ENCODE data around the gene ADGRD2.

ADGRD2 gene

DNA sequence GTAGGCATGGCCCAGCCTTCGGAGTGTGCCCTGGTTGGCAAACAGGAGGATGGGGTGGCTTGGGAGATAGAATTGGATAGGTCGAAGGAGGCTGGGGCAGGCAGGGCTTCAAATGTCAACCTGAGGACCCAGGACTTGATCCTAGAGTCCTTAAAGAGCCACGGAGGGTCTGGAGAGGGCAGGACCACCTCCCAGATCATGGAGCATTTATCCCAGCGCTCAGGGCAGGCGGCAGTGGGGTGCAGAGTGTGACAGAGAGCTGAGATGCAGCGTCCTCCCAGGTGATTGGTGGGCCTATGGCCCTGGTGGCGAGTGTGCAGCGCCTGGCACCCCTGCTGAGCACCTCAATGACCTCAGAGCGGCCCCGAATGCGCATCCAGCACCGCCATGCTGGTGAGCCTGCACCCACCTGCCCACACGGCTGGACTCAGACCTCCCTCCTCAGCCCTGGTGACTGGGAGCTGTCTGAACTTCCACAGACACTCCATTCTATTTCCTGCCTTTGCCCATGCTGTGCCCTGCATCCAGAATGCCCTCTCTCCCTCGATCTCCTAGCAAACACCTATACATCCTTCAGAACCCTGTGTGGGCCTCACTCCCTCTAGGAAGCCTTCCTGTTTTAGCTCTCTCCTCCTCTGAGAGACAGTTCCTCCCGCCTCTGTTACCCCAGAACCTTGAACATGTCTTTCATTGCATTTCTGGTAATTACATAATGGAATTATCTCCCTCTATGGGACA is 6.3 kb downstream of the ADGRD2 start:
- no peak for DNase-seq (ENCODE audit: low spot score)

DNA sequence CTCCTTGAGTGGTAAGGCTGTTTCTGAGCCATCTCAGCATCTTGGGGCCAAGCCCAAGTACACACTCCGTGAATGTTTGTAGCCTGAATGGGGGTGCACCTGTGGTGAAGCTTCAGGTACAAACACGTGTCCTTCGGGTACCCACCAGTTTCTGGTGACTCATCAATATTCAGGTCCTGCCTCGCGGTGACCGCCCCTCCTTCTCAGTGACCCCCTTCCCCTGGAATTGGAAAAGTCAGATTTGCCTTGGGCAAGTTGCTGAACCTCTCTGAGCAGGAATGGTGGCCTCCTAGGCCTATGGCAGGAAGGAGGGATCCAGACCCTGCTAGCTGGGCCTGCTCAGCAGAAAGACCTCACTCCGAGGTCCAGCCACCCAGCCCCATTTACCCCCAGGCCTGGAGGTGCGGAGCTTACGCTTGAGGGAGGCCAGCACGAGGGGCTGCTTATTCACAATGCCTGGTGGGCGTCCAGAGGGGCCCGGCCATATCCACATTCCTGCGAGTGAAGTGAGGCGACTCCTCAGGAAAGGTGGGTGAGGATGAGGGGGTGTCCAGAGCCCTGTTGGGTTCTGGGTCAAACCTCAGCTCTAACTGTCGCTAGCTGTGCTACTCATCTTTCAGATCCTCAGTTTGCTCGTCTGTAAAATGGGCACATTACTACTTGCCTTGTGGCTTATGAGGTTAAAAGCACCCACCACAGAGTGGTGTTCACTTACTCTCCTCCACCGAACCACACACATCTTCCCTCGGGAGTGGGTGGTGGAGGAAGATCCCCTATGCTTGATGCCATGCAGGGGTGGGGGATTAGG is 7.0 kb downstream of the ADGRD2 start:
- DNase-seq (ENCODE audit: low spot score): no peak

DNA sequence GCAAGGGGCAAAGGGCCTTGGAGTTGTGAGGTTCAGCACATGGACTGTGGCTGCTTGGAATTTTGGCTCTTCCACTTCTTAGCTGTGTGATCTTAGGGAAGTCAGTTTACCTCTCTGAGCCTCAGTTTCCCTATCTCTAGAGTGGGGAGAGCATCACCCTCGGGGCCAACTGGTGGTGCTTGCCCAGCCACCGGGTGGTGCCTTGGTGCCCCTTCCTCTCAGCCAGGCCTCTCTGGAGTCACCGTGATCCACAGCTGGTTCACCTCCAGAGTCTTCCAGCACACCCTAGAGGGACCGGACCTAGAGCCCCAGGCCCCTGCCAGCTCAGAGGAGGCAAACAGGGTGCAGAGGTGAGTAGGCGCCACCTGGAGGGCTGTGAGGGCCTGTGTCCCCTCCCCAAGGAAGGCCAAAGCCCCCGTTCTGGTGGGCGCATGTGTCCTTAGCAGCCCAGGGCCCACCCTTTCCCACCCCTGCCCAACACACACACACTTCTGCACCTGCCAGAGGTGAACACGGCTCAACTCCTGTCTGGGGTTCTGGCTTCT is 7.7 kb downstream of the ADGRD2 start:
- no peak for DNase-seq (ENCODE audit: low spot score)

DNA sequence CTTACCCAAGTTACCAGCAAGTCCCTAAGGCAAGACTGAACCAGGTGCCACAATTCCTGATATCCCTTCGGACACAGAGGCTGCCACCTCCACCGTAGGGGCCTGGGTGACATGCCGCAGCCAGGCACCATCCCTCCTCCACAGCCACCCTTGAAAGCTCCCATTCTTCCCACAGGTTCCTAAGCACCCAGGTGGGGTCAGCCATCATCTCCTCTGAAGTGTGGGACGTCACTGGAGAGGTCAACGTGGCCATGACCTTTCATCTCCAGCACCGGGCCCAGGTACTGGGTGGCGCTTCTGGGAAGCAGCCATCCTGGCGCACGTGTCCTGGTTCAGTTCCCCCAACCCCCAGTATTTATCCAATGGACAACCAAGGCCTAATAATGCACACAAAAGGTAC is 8.2 kb downstream of the ADGRD2 start:
- no peak for DNase-seq (ENCODE audit: low spot score)

DNA sequence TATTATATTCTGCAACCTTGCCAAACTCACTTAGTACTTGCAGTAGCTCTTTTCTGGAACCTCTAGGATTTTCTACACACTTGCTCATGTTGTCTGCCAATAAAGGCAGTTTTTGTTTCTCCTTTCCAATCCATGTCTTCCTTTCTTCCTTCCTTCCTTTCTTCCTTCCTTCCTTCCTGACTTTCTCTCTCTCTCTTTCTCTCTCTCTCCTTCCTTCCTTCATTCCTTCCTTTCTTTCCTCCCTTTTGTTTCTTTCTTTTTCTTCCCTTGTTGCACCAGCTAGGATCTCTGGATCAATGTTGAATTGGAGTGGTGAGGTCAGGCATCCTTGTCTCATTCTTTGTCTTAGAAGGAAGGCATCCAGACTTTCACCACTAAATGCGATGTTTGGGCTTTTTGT is 12.5 kb downstream of the ADGRD2 start:
- no peak for DNase-seq (ENCODE audit: low spot score)

DNA sequence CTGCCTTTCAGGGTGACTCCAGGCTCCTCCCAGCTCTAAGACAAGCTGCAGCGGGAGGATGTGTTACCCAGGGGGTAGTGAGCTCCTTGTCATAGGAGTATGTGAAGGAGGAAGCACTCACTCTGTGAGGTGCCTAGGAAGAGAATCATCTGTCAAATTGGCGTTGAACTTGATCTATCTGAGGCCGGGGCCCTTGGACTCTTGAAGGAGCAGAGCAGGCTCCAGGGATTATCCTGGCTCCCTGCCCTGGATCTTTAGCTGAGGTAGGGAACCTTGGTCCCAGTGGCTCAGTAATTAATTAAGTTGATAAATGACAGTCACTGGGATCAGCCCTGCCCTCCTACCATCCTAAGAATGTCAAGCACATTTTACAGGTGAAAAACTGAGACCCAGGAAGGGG is 15.5 kb downstream of the ADGRD2 start:
- DNase-seq (ENCODE audit: low spot score): no peak

DNA sequence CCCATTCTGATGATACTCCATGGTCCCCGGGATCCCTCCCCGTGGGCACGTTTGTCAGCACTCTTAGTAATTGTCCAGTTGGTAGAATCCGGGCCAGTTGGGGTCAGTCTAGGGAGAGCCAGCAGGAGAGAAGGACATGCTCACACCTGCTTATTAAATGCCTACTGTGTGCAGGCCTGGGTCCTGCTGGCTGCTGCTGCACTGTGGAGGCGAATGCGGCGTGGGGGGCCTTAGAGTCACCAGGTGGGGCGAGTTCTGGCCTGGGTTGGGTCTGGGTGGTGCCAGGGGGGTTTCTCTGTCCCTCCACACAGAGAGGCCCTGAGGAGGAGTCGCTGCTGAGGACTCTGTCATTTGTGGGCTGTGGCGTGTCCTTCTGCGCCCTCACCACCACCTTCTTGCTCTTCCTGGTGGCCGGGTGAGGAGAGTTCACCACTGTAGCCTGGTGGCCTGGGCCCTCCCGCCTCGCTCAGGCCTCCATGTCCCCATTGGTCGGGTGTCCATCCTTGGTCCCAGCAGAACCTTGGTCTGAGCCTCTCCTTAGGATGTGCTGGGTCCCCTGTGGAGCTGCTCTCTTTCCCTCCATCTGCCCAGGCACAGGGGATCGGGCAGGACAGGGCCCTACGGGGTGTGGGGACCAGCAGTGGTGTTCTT is 17.3 kb downstream of the ADGRD2 start:
- DNase-seq (ENCODE audit: low spot score): no peak

DNA sequence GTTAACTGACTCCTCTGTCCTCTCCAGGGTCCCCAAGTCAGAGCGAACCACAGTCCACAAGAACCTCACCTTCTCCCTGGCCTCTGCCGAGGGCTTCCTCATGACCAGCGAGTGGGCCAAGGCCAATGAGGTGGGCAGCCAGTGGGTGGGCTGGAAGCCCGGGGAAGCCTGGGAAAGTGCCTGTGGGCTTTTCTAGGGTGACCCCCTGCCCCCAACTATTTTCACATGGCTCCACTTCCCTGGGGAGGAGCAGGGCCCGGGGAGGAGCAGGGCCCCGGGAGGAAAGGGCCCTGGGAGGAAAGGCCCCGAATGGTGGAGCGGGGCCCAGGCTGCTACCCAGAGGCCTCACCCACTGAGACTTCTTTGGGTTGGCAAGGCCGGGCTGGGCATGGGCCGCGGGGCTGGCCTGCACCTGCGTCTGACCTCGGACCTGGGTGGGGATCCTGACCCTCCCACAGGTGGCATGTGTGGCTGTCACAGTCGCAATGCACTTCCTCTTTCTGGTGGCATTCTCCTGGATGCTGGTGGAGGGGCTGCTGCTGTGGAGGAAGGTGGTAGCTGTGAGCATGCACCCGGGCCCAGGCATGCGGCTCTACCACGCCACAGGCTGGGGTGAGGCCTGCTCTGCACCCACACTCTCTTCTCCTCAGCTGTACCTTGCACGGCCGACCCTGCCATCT is 17.9 kb downstream of the ADGRD2 start:
- no peak for DNase-seq (ENCODE audit: low spot score)

DNA sequence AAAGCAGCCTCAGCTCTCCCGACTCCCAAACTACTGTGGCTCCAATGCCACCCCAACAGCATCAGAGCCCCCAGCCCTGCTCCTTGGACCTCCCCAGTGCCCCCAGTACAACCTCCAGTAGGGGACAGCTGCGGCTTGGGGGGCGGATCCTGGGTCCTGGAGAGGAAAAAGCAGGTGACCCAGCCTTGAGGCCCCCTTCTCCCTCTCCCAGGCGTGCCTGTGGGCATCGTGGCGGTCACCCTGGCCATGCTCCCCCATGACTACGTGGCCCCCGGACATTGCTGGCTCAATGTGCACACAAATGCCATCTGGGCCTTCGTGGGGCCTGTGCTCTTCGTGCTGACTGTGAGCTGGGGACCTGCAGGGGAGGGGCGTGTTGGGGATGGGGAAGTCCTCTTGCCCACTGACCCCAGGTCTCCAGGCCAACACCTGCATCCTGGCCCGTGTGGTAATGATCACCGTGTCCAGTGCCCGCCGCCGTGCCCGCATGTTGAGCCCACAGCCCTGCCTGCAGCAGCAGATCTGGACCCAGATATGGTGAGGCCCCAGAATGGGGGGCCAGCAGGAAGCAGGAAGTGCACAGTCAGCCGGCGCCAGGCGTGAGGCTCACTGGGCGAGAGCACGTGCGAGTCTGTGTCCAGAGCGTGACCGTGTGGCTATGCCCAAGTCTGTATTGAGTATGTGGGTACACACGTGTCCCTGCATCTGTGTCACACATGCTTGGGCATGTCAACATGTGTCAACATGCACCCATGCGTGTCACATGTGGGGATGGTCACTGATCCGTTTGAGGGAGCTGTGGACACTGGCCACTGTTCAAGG is 19.0 kb downstream of the ADGRD2 start:
- no peak for DNase-seq (ENCODE audit: low spot score)

DNA sequence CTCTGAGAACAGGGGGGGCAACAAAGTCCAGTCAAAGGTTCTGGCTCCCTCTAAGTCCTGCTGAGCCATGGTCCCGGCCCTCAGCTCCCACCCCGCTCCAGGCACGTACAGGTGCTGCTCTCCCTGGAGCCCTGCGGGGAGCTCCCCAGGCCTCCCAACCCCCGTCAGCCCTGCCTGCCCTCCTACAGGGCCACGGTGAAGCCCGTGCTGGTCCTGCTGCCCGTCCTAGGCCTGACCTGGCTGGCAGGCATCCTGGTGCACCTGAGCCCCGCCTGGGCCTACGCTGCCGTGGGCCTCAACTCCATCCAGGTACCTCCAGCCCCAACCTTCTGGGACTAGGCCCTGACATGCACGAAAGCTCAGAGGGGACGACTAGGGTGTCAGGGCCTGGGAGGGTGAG is 20.1 kb downstream of the ADGRD2 start:
- no peak for DNase-seq (ENCODE audit: low spot score)

DNA sequence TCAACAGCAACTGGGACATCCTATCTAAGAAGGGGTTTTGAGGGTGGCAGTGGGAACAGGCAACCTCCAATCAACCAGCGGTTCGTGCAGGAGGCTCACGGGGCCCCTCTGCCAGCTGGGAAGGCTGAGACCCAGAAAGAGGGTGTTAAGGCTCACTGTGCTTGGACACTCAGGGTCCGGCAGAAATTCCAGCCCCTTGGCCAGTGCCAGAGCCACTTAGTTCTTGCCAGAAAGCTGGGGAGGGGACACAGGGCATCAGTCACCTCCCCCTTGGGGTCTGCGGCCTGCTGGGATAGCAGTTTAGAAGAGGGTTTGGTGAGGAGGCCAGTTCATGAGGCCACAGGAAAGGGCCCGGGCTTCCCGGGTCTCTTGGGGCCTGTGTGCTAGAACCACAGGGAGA is 20.5 kb downstream of the ADGRD2 start:
- no peak for DNase-seq (ENCODE audit: low spot score)

DNA sequence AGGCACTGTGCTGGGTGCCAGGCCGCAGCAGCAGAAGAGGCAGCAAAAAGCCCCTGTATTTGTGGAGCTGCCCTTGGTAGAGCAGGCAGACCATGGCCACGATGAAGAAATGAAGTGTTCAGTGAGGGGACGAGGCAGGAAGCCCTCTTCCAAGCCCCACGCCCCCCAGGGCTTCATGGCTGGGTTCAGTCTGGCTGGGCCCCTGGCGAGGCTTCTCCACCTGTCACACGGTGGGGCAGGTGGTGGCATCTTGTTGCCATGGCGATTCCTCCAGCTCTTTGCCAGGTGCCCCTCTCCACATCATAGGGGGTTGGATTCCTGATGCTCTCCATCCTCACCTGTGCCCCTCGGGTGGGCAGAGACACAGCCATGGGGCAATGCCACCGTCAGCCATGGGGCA is 21.5 kb downstream of the ADGRD2 start:
- DNase-seq (ENCODE audit: low spot score): no peak

DNA sequence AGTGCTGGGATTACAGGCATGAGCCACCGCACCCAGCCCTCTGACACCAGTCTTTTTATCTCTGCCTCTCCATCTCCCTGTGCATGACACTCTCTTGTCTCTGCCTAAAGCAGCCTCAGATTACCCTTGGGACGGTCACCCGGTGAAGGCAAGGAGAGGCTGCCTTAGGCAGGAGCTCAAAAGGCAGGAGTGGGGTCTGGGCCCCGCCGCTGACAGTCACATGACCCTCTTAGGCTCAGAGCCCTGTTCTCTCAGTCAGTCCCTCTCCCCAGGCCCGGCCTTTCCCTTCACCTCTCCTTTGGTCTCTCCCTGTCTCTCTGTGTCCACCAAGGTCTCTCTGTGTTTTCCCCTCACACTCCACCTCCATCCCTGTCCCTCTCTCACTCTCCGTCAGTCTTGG is 22.5 kb downstream of the ADGRD2 start:
- no peak for DNase-seq (ENCODE audit: low spot score)

DNA sequence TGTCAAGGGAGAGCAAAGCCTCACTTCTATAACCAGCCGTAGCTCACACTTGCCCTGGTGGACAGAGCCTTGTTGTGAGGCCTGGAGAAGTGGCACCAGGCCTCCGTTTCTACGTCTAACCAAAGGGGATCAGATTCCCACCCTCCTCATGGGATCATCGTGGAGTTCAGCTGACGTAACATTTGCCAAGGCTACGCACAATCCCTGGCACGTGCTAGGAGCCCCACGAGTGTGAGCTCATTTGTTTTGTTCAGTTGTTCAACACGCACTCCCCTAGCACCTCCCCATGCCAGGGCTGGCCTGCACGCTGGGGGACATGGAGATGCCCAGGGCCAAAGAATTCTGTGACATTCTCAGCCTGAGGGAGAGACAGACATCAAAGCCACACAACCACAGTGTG is 23.1 kb downstream of the ADGRD2 start:
- no peak for DNase-seq (ENCODE audit: low spot score)

DNA sequence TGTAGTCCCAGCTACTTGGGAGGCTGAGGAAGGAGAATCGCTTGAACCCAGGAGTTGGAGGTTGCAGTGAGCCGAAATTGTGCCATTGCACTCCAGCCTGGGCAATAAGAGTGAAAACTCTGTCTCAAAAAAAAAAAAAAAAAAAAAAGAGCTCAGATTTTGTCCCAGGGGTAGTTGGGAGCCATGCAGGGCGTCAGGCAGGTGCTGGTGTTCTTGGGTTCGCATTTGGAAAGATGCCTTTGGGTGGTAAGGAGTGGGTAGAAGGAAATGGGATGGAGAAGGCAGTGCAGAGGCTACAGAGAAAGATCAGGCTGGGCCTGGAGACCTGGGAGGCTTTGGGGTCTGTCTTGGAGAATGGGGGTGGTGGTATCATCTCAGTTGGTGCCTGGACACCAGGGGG is 23.9 kb downstream of the ADGRD2 start:
- no peak for DNase-seq (ENCODE audit: low spot score)

DNA sequence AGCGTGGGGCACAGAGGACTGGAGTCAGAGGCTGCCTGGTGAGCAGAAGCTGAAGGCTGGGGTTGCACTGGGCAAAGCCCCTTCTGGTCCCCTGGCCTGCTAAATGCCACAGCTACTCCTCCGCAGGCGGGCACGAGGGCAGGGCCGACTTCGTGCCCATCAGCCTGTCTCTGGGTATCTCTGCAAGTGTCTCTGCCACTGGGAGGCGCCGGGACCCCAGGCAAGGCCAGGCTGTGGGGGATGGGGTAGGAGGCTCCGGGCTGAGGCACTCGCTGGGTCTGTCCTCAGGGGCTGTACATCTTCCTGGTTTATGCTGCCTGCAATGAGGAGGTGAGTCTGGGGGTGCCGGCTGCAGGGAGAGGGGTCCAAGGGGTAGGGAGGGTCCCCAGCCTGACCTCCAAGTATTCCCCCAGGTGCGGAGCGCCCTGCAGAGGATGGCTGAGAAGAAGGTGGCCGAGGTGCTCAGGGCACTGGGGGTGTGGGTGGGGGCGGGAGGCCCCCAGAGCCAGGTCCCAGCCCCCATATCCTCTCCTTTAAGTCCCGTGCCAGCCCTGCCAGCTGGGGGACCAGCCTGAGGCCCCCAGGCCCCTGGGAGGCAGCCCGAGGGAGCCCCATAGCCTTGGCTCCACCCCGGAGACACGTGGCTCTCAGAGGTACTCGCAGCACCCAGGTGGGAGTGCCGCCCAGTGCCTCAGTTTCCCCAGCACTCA is 25.1 kb downstream of the ADGRD2 start:
- peak; percentile 79 for DNase-seq (ENCODE audit: low spot score)

DNA sequence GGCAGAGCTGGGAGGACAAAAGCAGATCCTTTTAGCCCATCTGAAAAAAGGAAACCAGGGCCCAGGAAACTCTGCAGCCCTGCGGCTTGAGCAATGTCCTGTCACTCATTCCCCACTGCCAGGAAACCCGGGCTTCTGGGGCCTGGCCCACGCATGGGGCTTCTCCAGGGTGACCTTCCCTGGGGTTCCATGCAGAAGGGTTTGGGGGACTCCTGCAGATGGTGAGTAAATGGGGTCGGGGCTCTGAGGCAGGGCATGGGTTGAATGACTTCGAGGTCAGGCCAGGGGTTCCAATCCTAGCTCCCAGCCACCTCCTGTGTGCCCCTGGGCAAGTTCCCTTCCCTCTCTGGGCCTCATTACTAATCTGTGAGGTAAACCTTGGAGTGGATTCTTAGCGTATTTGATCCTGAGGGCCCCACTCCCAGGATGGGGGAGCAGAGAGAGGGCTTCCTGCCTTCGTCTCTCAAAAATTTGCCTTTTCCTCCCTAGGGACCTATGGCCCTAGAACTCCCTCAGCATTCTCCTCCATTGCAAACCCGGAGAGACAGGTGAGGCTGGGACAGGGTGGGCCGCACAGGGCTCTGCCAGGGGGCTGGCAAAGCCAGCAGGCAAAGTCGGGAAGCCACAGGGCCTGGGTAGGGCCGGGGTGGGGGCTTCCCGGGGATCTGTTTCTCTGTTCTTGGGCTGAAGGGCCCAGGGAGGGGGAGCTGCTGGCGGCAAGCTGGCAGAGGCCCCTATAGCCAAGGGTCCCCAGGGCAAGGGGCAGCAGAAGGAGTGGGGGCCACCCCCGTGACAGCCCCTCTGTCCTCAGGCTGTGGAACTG is 25.8 kb downstream of the ADGRD2 start:
- no peak for DNase-seq (ENCODE audit: low spot score)

DNA sequence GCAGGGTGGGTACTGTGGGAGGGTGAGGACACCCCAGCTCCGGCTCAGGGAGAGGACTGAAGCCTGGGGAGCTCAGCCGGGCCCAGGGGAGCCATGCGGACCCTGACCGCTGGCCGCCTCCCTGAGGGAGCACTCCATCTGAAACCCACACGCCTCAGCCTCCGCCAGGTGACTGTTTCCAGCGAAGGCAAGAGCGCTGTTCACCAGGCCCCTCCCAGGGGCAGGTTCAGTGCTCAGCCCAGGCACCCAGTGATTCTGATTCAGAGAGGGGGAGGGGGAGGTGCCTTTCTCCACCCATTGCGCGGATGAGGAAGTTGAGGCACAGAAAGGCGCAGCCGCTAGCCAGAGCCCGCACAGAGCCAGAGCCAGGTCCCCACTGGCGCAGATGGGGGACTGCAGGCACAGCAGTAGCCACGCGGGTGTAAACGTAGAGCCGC is 27.0 kb downstream of the ADGRD2 start:
- peak; percentile 45 for DNase-seq (ENCODE audit: low spot score)

DNA sequence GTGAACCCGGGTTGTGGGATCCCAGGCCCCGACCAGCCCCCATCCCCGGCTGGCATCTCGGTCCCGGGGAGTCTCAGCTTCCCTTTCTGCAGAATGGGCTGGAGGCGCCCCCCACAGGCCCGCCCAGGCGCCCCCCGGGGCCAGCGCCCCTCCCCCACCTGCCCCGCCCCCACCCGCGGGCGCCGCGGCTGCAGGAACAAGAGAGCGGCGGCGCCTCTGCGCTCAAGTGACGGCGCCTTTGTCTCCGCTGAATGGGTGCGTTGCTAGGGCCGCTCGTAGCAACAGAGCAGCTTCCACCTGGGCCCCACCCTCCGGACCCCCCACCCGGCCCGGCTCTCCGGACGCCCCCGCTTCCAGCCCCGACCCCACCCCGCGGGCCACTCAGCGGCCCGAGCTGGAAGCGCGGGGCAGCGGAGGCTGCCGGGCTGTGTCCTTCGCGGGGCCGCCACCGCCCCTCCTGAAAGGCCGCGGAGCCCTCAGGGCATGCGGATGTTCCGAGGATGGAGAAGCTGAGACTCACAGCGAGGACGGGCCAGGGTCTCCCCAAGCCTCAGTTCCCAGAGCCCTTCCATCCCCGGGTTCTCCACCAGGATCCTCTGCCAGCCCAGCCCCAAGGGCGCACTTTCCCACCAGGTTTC is 27.5 kb downstream of the ADGRD2 start:
- peak; percentile 73 for DNase-seq (ENCODE audit: low spot score)

All from iPS-NIHi11 (cell line).